Heart left ventricle (tissue), 16 donors: ENCODE data around the gene CYB5RL. TPM values are rescaled to one million over a fixed set of nuclear protein-coding genes. Genes with fewer than 3 reads are reported as not detected.

ENCODE experiments used
- ATAC-seq, 4 donors: fragments of 200-7000 bp; cut with Tn5 transposase; one replicate each; pipeline ENCODE4 v1.9.1; 2020 to 2022; ENCODE audit warnings: moderate library complexity in 4 of 4, mild to moderate bottlenecking in 3 of 4, moderate number of reproducible peaks in 1 of 4
- DNase-seq, 5 donors: peaks; one replicate each; pipeline ENCODE4 v3.0.0-alpha.2; 2020
- H3K27ac ChIP-seq, 12 donors: fragments of 200-600 bp; sonication (generic) in 4 of 12; one replicate each; pipeline versions ENCODE4 v1.5.0 to v1.8.0; 2016 to 2022; ENCODE audit warnings: mild to moderate bottlenecking in 2 of 12
- H3K27me3 ChIP-seq, 9 donors: fragments of 200-600 bp; sonication (generic) in 2 of 9; one replicate each; pipeline versions ENCODE4 v1.5.1 to v1.8.0; 2016 to 2022; ENCODE audit warnings: mild to moderate bottlenecking in 3 of 9
- H3K36me3 ChIP-seq, 9 donors: fragments of 200-600 bp; sonication (generic) in 2 of 9; one replicate each; pipeline versions ENCODE4 v1.5.0 to v1.8.0; 2018 to 2022; ENCODE audit warnings: mild to moderate bottlenecking in 2 of 9
- H3K4me1 ChIP-seq, 12 donors: fragments of 200-600 bp; sonication (generic) in 4 of 12; one replicate each; pipeline versions ENCODE4 v1.5.0 to v1.8.0; 2016 to 2022; ENCODE audit warnings: mild to moderate bottlenecking in 3 of 12
- H3K4me3 ChIP-seq, 12 donors: fragments of 200-600 bp; sonication (generic) in 4 of 12; one replicate each; pipeline versions ENCODE4 v1.5.0 to v1.8.0; 2017 to 2022; ENCODE audit warnings: mild to moderate bottlenecking in 9 of 12, moderate library complexity in 4 of 12
- H3K9me3 ChIP-seq, 12 donors: fragments of 200-600 bp; sonication (generic) in 4 of 12; one replicate each; pipeline versions ENCODE4 v1.5.0 to v1.8.0; 2016 to 2022; ENCODE audit warnings: mild to moderate bottlenecking in 1 of 12
- CTCF ChIP-seq, 12 donors: fragments of 200-600 bp; sonication (generic) in 4 of 12; IDR thresholded peaks; one replicate each; pipeline versions ENCODE4 v1.5.0 to v1.8.0; 2018 to 2022; ENCODE audit warnings: antibody characterized with exemption in 12 of 12, mild to moderate bottlenecking in 5 of 12
- POLR2A ChIP-seq, 2 donors: fragments of 450-650 bp; IDR thresholded peaks; one replicate each; pipeline ENCODE4 v1.6.1; 2017; ENCODE audit warnings: antibody characterized with exemption in 2 of 2, mild to moderate bottlenecking in 2 of 2, moderate library complexity in 2 of 2
- WGBS, 4 donors: extraction: QIAGEN DNeasy Blood & Tissue Kit in 2 of 4; methylation state at CpG; one replicate each; pipeline versions ENCODE4 v1.1.5 to v1.1.7; 2013 to 2018; 5-methylcytosine and 5-hydroxymethylcytosine counted together
- intact Hi-C, 10 donors: fragments of 100-400 bp; cut with DNase I; formaldehyde crosslinking; loops; one replicate each; pipeline versions ENCODE4 v1.11.1 to v1.14.2; 2022
- polyA plus RNA-seq, 2 donors: library from polyadenylated mRNA; stranded (reverse); fragments of 200-250 nt; gene quantifications; one replicate each; pipeline ENCODE4 v1.2.3, GENCODE V29; 2013
- total RNA-seq, 9 donors: library from RNA; depleted of rRNA in 2 of 9; stranded (reverse); fragments of >200 nt in 2 of 9; fragmentation: NEBNext Ultra II Directional in 3 of 9; extraction: Animal tissue kit (Norgen Biotek cat#: 25700) in 3 of 9; gene quantifications; one replicate each; pipeline versions ENCODE4 v1.1.0 to v1.2.4, GENCODE V29; 2016 to 2023
- donor health status: ischemic (EF 13 %, LVEDD 7.1; RV severe dilation, severe dysfunction).
- donor health status: healthy with polysubstance abuse.
- donor health status: DM: no; HTN: yes; CAD: no.
- donor health status: DM: no; HTN: no; CAD: no.
- donor health status: ischemic (EF 25% LVEDD 6.9; RV normal size, moderate dysfunction).
- donor health status: ischemic (EF 25% LVEDD 5.7; RV mildly dilated, moderate dysfunction).
- donor health status: healthy.
- donor health status: DM: yes; HTN: yes; CAD: no.
- donor health status: ischemic (EF 35%, LVEDD 5.7; RV mildly dilated, moderate dysfunction).
- donor health status: nonischemic (EF 11% LVEDD 7.7; RV severe dilation, severe dysfunction).
- donor health status: DM: yes; HTN: yes; CAD: no.
- donor health status: PGD.
- donor health status: ischemic (EF 29% LVEDD 5.4; RV normal size, mild dysfunction).
- donor health status: nonischemic (EF 23%, LVEDD 6.1; RV moderate dilation, normal function).

Gene CYB5RL
- total and polyA plus RNA-seq, 11 donors, result 2.2 to 7.5 (median 4.3) TPM

GRCh38 chr1:54207287-54207686, 7.5 kb upstream of the CYB5RL start:
- H3K27me3 ChIP-seq, result no peaks in the 10 kb centered on the region
- intact Hi-C loops, result loop anchor here in 5 of 10 donors (10.0 kb wide), 4 partner anchors 132 to 288 kb away; partner anchors contain the start of gene SSBP3 (in 1 of the 5)
- H3K27ac ChIP-seq, result no peak overlapping the region
- H3K36me3 ChIP-seq, result peaks cover 3 to 94% (median 83%) of the 10 kb centered on the region in 9 donors
- H3K4me3 ChIP-seq, result no peak overlapping the region
- ATAC-seq (no peak), DNase-seq (no peak)
- peaks cover 0 to 3% (median 0%) of the 10 kb centered on the region in 12 donors for H3K4me1 ChIP-seq
- TF ChIP-seq POLR2A (IDR thresholded peaks at IDR 0.05), result no peak
- H3K9me3 ChIP-seq, result no peaks in the 10 kb centered on the region
- WGBS, 4 donors, result 0 to 81% (median 51%) methylated on average over 1 of the region's 1 CpG

- WGBS, 4 donors, result 70 to 79% (median 75%) methylated on average over 7 of the region's 7 CpGs
- no peak for TF ChIP-seq CTCF (IDR thresholded peaks at IDR 0.05)
- TF ChIP-seq POLR2A (IDR thresholded peaks at IDR 0.05), result no peak
- DNase-seq (no peak), ATAC-seq (no peak)
- intact Hi-C loops, result loop anchor here in 8 of 10 donors (5.0 to 10.0 kb wide), 6 partner anchors 129 to 291 kb away; partner anchors contain the start of gene SSBP3 (in 4 of the 8)
- Histone ChIP-seq H3K9me3 (no peaks in the 10 kb centered on the region), H3K4me3 (no peak overlapping the region), H3K27ac (no peak overlapping the region), H3K36me3 (peaks cover 0 to 65% (median 52%) of the 10 kb centered on the region in 9 donors), H3K27me3 (no peaks in the 10 kb centered on the region), H3K4me1 (peaks cover 0 to 24% (median 15%) of the 10 kb centered on the region in 12 donors)
These were observed 4.4 kb upstream of the CYB5RL start for GRCh38 chr1:54204199-54204598.

- H3K9me3 ChIP-seq, result no peaks in the 10 kb centered on the region
- DNase-seq (no peak), ATAC-seq (peak in 1 of 4 donors; percentile 5)
- intact Hi-C loops, result loop anchor here in 9 of 10 donors (2.0 to 10.0 kb wide), 7 partner anchors 126 to 294 kb away; partner anchors contain the start of gene SSBP3 (in 5 of the 9)
- H3K27ac ChIP-seq, result peak overlapping the region; percentile 6 to 91 (median 72)
- WGBS, 4 donors, result 0 to 8% (median 2%) methylated on average over 2 to 15 of the region's 15 CpGs
- no peaks in the 10 kb centered on the region for H3K27me3 ChIP-seq
- H3K36me3 ChIP-seq, result peaks cover 0 to 36% (median 25%) of the 10 kb centered on the region in 9 donors
- TF ChIP-seq CTCF (IDR thresholded peaks at IDR 0.05) (no peak), POLR2A (IDR thresholded peaks at IDR 0.05) (no peak)
- peak overlapping the region; percentile 62 to 96 (median 84) for H3K4me3 ChIP-seq
- peaks cover 0 to 30% (median 19%) of the 10 kb centered on the region in 12 donors for H3K4me1 ChIP-seq
These were observed 728 bp upstream of the CYB5RL start for GRCh38 chr1:54200519-54200997.

DNA sequence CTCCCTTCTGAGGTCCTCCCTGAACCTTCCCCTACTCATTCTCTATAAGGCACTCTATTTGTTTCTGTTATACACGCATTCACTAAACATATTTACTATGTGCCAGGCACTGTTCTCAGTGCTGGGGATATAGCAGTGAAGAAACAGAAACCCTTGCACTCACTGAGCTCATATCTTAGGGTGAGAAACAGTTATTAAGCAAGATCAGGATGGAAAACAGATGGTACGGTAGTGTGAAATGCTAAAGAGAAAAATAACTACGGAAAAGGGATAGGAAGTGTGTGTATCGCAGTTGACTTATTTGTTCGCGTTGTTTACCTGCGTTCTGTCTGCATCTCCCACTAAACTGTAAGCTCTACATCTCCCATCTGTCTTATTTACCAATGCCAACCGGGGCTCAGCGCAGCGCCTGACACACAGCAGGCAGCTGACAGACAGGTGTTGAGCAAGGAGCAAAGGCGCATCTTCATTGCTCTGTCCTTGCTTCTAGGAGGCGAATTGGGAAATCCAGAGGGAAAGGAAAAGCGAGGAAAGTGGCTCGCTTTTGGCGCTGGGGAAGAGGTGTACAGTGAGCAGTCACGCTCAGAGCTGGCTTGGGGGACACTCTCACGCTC, 572 bp downstream of the CYB5RL start:
- H3K27ac ChIP-seq, result peak overlapping the region in 9 of 12 donors; percentile 35 to 91 (median 74)
- H3K4me1 ChIP-seq, result peaks cover 0 to 30% (median 19%) of the 10 kb centered on the region in 12 donors
- intact Hi-C loops, result loop anchor here in 2 of 10 donors (10.0 kb wide), 1 partner anchor 206 kb away; the partner anchor contains the start of gene SSBP3 (in 2 of the 2)
- no peaks in the 10 kb centered on the region for H3K9me3 ChIP-seq
- TF ChIP-seq POLR2A (IDR thresholded peaks at IDR 0.05), result no peak
- no peak for TF ChIP-seq CTCF (IDR thresholded peaks at IDR 0.05)
- no peaks in the 10 kb centered on the region for H3K27me3 ChIP-seq
- H3K4me3 ChIP-seq, result peak overlapping the region; percentile 62 to 96 (median 84)
- no peak for DNase-seq
- peaks cover 0 to 35% (median 25%) of the 10 kb centered on the region in 9 donors for H3K36me3 ChIP-seq
- ATAC-seq, result no peak
- WGBS, 4 donors, result 20 to 27% (median 23%) methylated on average over 17 of the region's 17 CpGs
